GM08714 (cell line): ENCODE results near the gene PNP.
"Not testable (repeated sequence)": the region's sequence is repeated elsewhere in the genome, so short reads cannot be mapped to it uniquely, and the experiment has no call there.

Source experiments
- H3K4me3 ChIP-seq: fragments of 200-500 bp; sonication (Bioruptor generic); 2 replicates; pipeline ENCODE4 v1.5.1; 2014; ENCODE audit warnings: mild to moderate bottlenecking, low read length, inconsistent platforms
- ZNF274 ChIP-seq: IDR thresholded peaks from 2 replicates; pipeline ENCODE4 v1.6.1; 2012; ENCODE audit warnings: mild to moderate bottlenecking, low read depth, low read length

Gene PNP

DNA sequence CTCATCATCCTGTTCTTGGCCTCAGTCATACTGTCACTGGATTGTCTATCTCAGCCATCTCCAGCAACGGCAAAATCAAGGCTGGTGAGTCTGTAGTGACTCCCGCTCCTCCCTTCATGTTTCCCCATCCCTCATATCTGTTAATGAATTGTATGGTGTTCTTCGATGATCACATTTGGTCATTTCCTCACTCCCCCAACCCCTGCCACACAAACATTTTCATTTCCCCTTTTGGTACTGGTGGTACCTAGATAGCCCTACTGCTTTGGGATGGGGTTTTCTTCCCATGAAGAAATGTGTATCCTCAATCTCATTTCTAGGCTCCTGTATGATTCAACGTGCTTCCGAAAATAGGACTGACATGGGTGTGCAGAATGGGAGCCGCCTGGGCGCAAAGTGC, 30.5 kb upstream of the PNP start:
- no peak for TF ChIP-seq ZNF274
- no peak overlapping the region for H3K4me3 ChIP-seq

DNA sequence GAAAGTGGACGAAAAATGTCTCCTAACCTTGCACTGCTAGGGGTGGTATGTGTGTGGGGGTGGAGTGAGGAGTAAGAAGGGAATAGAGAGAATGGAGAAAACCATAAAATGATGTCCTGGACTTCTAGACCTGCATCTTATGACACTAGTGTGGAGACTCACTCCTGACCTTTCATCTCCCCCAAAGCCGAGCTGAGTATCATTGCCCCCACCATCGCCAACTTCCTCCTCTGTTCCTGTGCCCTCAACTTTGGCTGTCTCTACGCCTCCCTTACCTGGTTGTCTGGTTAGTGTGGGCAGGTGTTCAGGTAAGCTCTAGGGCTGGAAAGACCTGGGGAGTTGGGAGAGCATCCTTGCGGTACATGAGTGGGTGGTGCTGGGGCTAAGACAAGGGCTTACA, 28.7 kb upstream of the PNP start:
- TF ChIP-seq ZNF274: no peak

DNA sequence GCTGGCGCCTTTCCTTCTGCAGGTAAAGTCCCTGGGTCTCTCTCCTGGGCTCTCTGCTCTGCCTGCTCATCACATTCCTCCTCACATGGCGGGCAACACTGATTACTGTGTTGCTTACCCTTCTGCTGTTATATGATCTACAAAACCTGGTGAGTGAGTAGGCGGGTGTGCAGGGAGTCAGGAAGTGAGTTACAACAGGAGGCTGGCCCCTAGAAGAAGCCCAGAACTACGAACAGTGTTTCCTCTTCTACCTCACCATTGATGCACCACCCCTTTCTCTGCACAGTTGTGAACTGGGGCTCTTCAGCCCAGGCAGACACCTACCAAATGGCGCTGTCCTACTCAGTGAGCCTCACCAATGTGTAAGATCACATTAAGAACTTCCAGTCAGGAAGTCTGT, 28.3 kb upstream of the PNP start:
- H3K4me3 ChIP-seq: no peak overlapping the region
- no peak for TF ChIP-seq ZNF274

More for the DNA sequence above, 28.7 kb upstream of the PNP start:
- H3K4me3 ChIP-seq: no peak overlapping the region

DNA sequence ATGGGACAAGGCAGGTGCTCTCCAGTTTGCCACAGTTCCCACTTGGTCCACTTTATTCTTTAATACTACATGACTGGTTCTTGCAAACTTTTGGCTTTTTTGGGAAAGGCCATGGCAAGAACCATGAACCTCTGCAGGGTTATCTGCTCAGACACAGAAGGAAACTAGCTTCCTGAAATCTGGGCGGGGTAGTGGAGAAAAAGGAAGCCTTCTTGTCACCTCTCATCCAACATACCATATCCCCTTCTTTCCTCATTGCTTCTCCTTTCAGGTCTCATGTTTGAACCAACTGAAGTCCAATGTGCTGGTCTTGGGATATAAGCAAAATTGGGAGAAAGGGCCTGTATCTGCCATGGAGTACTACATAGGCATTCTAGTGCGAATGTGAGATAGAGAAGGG, 27.7 kb upstream of the PNP start:
- TF ChIP-seq ZNF274: no peak
- H3K4me3 ChIP-seq: no peak overlapping the region

DNA sequence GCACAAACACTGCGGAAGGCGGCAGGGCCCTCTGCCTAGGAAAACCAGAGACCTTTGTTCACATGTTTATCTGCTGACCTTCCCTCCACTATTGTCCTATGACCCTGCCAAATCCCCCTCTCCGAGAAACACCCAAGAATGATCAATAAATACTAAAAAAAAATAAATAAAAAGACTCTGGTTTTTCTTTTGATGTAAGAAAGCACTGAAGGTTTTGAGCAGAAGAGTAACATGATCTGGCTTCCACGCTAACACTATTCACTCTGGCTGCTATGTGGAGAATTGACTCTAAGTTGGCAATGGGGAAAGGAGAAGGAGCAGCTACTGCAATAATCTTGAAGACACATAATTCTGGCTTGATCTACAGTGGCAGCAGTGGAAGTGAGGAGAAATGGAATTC, 25.6 kb upstream of the PNP start:
- H3K4me3 ChIP-seq: not testable (repeated sequence)

DNA sequence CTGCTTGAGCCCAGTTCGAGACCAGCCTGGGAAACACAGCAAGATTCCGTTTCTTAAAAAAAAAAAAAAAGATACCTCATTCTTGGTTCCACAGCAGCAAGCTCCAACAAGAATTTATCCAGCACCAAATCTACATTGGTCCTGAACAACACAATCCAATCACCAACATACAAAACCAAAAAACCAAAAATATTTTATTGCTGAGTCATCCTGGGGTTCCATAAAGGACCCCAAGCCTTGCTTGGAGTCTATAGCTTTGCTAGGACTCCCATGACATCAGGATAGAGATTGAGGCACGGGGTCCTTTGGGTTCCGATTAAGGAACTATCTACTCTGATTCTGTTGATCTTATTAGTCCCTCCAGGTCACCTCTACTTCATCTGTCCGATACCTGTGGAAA, 22.3 kb upstream of the PNP start:
- TF ChIP-seq ZNF274: no peak
- no peak overlapping the region for H3K4me3 ChIP-seq

DNA sequence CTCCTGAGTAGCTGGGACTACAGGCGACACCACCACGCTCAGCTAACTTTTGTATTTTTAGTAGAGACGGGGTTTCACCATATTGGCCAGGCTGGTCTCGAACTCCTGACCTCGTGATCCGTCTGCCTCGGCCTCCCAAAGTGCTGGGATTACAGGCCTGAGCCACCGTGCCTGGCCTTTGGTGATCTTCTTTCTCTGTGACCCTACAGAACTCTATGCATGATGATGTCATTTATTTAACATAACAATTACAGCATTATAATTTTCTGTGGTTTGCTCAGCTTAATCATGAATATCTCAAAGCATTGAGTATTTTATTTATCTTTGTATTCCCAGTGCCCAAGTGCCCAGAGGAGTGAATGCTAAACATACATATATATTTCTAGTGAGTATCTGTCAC, 16.4 kb upstream of the PNP start:
- H3K4me3 ChIP-seq: not testable (repeated sequence)

DNA sequence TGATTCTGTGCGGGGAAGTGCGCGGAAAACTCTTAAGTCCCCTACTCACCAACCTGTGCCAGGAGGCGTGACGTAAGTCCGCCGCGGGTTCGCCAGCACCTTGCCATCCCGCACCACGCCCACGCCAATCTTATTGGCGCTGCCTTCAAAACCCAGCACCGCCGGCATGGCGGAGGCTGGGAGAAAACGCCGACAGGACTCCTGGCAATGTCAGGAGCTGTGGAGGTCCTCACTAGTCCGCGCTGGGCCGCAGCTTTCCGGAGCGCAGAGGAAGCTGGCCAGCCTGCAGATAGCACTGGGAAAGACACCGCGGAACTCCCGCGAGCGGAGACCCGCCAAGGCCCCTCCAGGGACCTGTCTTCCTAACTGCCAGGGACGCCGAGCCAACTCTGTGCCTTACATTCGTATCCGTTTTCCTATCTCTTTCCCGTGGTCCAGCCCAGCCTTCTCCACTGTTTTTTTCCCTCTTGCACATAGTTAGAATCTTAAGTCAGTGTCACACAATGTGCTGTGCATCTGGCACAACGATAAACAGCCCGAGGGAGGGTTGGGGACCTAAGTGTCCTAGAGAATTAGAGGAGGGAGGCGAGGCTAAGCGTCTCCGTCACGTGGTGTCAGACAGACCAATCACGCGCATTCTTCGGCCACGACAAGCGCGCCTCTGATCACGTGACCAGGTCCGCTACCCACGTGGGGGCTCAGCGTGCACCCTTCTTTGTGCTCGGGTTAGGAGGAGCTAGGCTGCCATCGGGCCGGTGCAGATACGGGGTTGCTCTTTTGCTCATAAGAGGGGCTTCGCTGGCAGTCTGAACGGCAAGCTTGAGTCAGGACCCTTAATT, 14.5 kb upstream of the PNP start, which contains the start of the genes APEX1 and OSGEP:
Gene APEX1 (plus strand): TSS at position 711 of the 839 bp plus-strand sequence. CDS start 420 bp downstream, outside the sequence.
Gene OSGEP (minus strand): TSS at position 297 of the 839 bp plus-strand sequence. CDS start 129 bp downstream, at position 168.
- TF ChIP-seq ZNF274: no peak
- peak within 1 kb of the TSS; percentile 74 for H3K4me3 ChIP-seq

DNA sequence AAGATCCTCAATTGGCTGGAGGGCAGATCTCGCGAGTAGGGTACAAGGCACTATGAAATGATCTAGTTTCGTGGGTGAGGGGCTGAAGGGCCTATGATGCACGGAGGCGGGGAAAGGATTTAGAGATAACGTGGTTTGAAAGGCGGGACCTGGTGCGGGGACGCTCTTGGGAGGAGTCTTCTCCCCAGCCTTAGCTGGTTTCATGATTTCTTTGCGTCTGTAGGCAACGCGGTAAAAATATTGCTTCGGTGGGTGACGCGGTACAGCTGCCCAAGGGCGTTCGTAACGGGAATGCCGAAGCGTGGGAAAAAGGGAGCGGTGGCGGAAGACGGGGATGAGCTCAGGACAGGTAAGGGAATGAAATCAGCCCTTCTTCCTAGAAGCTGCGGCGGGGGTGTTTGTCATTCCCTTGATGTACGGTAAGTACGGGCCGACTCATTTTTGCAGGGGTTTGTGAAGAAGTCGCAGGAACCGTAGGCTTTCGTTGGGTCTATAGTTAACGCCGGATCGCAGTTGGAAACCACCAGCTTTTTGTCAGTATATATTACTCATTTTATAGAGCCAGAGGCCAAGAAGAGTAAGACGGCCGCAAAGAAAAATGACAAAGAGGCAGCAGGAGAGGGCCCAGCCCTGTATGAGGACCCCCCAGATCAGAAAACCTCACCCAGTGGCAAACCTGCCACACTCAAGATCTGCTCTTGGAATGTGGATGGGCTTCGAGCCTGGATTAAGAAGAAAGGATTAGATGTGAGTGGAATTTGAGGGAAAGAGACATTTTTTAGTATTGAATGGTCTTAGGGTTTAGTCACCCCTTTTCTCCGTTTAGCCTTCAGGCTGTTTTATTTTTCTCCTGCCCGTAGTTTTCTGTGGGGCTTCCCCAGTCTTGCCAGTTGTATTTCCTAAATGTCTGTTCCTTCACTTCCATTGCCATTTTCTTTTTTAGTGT, 13.6 kb upstream of the PNP start:
- H3K4me3 ChIP-seq: peak overlapping the region; percentile 74
- TF ChIP-seq ZNF274: no peak

DNA sequence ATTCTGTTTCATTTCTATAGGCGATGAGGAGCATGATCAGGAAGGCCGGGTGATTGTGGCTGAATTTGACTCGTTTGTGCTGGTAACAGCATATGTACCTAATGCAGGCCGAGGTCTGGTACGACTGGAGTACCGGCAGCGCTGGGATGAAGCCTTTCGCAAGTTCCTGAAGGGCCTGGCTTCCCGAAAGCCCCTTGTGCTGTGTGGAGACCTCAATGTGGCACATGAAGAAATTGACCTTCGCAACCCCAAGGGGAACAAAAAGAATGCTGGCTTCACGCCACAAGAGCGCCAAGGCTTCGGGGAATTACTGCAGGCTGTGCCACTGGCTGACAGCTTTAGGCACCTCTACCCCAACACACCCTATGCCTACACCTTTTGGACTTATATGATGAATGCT, 12.2 kb upstream of the PNP start:
- TF ChIP-seq ZNF274: no peak
- H3K4me3 ChIP-seq: no peak overlapping the region

DNA sequence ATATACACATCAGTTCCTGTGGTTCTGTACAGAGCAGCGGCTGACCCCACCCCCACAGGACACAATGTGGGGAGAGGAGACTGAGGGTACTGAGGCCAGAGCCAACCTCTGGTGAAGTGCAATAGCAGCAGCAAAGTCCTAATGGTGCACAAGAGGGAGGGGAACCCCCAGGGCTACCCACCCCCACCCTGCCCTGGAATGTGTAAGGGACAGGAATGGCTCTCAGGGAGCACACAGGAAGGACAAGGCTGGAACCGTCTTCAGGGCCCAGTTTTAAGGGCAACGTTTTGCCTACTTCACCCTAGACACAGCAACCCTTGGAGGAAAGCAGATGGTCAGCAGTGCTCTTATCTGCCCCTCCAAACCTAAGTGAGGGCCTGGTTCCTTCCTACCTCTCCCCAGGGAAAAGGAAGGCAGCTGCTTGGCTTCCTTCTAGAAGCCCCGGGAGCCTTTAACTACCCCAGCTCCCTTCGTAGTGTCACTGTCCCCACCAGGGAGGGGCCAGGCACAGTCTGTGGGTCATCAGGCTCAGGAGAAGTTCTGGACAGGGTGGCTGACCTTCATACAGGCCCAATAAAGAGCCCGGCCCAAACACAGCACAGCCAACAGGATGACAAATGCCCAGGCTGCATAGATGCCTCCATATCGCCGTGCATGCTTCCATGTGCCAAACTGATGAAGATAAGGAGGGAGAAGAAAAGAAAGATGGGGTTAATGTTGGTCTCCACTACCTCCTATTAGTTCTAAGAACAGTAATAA, 11.0 kb upstream of the PNP start:
- H3K4me3 ChIP-seq: no peak overlapping the region
- TF ChIP-seq ZNF274: no peak

DNA sequence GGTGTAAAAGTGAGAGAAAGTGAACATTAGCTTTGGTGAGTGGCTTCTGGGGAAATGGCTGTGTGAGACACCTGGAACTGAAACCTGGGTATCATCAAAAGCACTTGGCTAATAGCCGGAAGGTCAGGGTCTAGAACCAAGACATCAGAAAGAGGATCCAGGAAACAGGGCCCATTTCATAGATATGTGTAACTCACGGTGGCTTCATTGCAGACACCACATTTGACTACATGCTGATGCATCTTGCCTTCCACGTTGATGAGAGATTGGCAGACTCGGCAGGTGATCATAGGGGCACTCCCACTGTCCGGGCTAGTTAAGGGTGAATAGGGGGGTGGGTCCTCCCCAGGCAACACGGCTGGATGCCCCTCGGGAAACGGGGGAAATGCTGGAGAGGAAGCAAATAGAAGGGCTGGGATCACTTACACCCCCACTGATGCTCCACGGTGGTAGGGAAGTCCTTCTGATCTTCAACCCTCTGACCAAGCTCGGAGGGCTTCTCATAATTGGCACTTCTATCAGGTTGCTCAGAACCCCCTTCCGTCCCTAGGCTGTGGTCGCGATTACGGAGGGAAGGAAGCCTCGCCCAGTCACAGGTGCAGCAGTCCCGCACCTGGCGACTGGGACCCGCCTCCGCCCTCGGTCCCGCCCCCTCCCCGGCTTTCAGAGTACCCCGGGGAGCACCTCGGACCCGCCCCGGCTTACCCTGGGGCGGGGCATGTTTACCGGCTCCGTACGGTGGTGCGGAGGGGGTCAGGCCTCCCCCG, 8.6 kb upstream of the PNP start:
- peak overlapping the region; percentile 95 for H3K4me3 ChIP-seq

DNA sequence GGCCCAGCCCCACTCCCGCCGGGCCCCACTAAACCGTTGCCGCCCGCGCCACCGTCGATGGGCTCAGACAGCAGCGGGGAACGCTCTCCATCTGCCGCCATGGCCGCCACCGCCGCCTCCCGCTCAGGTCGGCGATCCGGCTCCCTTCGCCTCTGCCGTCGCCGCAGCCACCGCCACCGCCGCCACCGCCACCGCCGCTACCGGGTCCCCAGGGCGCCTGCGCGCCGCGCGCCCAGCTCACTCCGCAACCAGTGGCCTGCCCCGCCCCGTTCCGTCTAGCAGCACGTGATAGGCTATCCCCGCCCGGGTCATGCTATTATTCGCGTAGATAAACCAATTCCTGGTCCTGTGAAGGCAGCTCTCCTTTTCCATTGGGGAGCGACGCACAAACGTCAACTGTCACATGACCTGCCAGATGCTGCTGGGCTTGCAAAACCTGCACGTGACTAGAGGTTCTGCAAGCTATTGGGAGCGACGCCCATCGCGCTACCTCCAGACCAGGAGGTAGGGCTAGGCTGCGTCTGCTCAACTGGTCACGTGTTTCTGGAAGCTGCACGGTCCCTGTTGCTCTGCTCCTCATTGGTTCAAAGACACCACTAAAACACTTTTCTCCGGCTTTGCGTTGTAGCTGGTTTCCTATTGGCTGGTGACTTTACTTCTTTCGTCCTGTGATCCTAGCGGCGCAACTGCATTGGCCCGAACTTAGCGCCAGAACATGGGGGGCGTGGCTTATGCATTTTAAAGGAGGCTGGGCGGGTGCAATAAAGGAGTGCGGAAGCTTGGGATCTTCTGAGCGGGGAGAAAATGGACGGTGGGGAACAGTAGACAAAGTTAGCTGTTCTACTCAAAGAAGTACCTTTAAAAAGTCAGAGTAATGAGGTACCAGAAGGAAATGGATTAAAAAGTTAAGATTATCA, 7.7 kb upstream of the PNP start, which contains the start of gene PIP4P1:
Gene PIP4P1 (minus strand): TSS at position 210 of the 917 bp plus-strand sequence. CDS start 109 bp downstream, at position 101.
- H3K4me3 ChIP-seq: peak within 1 kb of the TSS; percentile 95

More for the DNA sequence above, 8.6 kb upstream of the PNP start:
- TF ChIP-seq ZNF274: no peak

More for the DNA sequence above, 7.7 kb upstream of the PNP start, which contains the start of gene PIP4P1:
- TF ChIP-seq ZNF274: no peak
